ENCODE data around the gene AMZ1.

AMZ1 gene

DNA sequence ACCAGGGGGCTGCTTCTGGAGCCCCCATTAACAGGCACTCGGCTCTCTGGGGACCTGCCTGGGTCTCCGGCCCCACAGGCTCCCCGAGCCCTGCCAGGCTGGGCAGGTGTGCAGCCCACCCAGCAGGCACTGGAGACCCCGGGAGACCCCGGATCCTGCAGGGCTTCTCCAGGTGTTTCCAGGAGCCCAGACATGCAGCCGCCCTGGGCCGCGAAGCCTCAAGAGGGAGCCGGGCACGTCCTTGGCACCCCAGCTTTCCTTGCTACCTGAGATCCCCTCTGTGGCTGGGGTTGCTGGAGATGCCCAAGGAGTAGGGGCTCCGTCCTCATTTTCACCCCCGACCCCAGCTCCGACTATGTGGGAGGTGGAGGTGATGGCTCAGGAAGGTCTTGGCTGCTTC, 7.7 kb upstream of the AMZ1 start:
- in situ Hi-C loops (cut with MboI; ENCODE audit: low pct_unique_long_range_greater_than_20kb, low sequenced_read_pairs, unreplicated experiment): no loop called here

DNA sequence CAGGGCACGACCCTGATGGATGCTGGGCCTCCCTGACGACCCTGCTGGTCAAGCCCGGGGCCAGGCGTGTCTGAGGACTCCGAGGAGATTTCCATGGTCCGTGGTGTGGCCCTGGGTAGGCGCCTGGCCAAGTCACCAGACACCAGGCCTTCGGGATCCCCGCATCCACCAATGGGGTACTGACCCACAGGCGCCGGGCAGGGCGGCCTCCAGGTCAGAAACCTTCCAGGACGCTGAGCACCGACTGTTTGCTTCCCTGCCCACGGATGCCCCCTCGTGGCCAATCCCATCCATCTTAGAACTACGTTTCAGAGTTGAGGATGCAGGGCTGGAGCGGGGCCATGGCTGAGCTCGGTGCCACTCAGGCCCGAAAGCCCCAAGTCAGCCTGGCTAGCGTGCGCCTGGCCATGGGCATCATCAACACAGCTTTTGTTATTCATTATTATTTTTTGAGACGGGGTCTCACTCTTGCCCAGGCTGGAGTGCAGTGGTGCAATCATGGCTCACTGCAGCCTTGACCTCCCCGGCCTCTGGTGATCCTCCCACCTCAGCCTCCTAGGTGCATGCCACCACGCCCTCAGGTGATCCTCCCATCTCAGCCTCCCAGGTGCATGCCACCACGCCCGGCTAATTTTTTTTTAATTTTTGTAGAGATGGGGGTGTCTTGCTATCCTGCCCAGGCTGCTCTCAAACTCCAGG, 7.1 kb upstream of the AMZ1 start:
- TF ChIP-seq, protein P1, sequence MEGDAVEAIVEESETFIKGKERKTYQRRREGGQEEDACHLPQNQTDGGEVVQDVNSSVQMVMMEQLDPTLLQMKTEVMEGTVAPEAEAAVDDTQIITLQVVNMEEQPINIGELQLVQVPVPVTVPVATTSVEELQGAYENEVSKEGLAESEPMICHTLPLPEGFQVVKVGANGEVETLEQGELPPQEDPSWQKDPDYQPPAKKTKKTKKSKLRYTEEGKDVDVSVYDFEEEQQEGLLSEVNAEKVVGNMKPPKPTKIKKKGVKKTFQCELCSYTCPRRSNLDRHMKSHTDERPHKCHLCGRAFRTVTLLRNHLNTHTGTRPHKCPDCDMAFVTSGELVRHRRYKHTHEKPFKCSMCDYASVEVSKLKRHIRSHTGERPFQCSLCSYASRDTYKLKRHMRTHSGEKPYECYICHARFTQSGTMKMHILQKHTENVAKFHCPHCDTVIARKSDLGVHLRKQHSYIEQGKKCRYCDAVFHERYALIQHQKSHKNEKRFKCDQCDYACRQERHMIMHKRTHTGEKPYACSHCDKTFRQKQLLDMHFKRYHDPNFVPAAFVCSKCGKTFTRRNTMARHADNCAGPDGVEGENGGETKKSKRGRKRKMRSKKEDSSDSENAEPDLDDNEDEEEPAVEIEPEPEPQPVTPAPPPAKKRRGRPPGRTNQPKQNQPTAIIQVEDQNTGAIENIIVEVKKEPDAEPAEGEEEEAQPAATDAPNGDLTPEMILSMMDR (IDR thresholded peaks at IDR 0.05; ENCODE audit: extremely low read depth, insufficient read depth, missing control alignments): peak; percentile 62
- DNase-seq (ENCODE audit: low spot score): peak; percentile 84
- in situ Hi-C loops (cut with MboI; ENCODE audit: low pct_unique_long_range_greater_than_20kb, low sequenced_read_pairs, unreplicated experiment): no loop called here

More for the DNA sequence above, 7.7 kb upstream of the AMZ1 start:
- TF ChIP-seq, protein P1 (IDR thresholded peaks at IDR 0.05; ENCODE audit: extremely low read depth, insufficient read depth, missing control alignments): no peak
- no peak for DNase-seq (ENCODE audit: low spot score)

DNA sequence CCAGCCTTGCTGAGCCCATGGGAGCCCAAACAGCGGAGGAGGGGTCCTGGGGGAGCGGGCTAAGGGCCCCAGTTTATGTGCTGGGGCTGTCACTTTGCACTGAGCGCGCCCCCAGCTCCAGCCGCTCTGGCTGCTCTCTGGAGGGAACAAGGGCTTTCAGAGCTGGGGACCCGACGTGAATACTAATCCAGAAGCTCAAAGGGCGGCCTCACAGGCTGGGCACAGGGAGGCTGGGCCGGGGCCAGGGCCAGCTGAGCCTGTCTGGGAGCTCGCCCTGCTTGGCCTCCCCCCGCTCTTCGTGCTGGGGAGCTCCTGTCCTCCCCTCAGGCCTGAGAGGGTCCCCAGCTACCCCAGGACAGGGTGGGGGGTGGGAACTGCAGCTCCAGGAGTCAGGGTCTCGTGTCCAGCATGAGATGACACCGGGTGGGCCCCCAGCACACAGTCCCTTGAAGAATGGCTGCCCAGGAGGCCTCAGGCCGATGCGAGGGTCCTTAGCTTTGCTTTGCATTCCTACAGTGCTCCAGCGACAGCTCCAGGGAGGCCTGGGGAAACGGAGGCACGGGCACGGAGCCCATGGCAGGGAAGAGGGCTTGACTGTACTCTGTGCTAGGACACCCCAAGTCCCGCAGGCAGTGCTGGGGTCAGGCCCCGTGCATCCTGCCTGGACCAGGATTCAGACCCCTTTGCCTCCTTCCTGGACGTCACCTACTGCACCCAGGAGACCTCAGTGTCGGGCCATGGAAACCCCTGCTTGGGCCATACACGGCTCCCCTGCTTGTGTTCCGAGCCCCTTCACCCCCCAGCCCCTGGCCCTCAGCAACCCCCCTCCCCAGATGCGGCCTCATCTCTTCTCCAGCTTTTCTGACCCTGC, 5.8 kb upstream of the AMZ1 start:
- in situ Hi-C loops (cut with MboI; ENCODE audit: low pct_unique_long_range_greater_than_20kb, low sequenced_read_pairs, unreplicated experiment): no loop called here
- no peak for DNase-seq (ENCODE audit: low spot score)
- TF ChIP-seq, protein P1 (IDR thresholded peaks at IDR 0.05; ENCODE audit: extremely low read depth, insufficient read depth, missing control alignments): no peak

DNA sequence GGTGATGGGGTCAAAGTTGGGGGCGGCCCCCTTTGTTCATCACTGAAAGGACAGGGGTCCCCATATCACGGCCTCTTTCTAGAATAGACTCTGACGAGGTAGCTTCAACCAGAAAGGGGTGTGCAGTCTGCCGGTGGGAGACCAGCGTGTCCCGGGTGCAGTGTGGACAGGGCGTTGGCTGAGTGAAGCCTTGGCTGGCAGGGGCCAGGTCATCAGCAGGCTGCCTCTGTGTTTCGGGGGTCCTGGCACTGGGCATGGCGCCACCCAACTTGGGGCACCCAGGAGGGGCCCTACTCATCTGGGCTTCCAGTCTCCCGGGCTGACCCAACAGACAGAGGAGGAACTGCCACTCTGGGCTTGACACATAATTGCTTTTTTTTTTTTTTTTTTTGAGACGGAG, 3.5 kb upstream of the AMZ1 start:
- TF ChIP-seq, protein P1 (IDR thresholded peaks at IDR 0.05; ENCODE audit: extremely low read depth, insufficient read depth, missing control alignments): no peak
- in situ Hi-C loops (cut with MboI; ENCODE audit: low pct_unique_long_range_greater_than_20kb, low sequenced_read_pairs, unreplicated experiment): no loop called here
- DNase-seq (ENCODE audit: low spot score): no peak

DNA sequence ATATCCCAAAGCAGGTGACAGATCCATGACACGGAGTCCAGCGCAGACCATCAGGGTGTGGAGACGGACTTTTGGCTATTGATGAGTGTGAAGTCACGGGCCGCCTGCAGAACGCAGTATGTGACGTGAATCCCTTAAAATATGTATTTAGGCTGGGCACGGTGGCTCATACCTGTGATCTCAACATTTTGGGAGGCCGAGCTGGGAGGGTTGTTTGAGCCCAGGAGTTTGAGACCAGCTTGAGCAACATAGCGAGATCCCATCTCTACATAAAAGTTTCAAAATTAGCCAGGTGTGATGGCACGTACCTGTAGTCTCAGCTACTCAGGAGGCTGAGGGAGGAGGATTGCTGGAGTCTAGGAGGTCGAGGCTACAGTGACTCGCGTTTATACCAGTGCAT, 1.9 kb upstream of the AMZ1 start:
- no peak for DNase-seq (ENCODE audit: low spot score)
- in situ Hi-C loops (cut with MboI; ENCODE audit: low pct_unique_long_range_greater_than_20kb, low sequenced_read_pairs, unreplicated experiment): no loop called here
- TF ChIP-seq, protein P1 (IDR thresholded peaks at IDR 0.05; ENCODE audit: extremely low read depth, insufficient read depth, missing control alignments): no peak

DNA sequence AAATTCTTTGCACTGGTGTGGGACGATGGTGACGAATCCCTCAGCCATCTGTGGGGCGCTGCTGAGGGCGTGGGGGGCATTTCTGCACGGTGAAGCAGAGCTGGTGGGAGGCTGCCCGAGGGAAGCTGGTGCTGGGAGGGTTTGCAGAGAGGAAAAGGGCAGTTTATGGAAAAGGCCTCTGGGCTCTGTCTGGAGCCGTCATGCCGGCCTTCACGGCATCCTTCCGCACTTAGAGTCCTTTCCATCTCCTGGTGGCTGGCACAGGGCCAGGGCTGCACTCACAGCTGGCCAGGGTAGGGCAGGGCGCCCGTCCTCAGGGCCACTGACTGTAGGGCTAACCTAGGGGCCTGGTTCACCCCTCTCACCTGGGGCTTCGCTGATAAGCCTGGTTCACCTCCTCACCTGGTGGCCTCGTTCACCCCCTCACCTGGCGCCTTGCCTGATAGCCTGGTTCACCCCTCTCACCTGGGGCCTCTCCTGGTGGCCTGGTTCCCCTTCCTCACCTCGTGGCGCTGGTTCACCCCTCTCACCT, 598 bp upstream of the AMZ1 start:
- no peak for DNase-seq (ENCODE audit: low spot score)
- TF ChIP-seq, protein P1 (IDR thresholded peaks at IDR 0.05; ENCODE audit: extremely low read depth, insufficient read depth, missing control alignments): no peak
- in situ Hi-C loops (cut with MboI; ENCODE audit: low pct_unique_long_range_greater_than_20kb, low sequenced_read_pairs, unreplicated experiment): no loop called here
